ENCODE data around the gene SAPCD2. TPM values are rescaled to one million over a fixed set of nuclear protein-coding genes. Genes with fewer than 3 reads are reported as not detected.

SAPCD2 gene
- total RNA-seq, 4 donors from 2014 or later, result 8.2 to 13.6 (median 13.3) TPM

GRCh38 chr9:137109250-137110146 is 39.1 kb upstream of the SAPCD2 start:
- H3K36me3 ChIP-seq, result peaks cover 85% of the 10 kb centered on the region
- 79% methylated on average over 18 of the region's 34 CpGs for WGBS
- H3K4me1 ChIP-seq, result peaks cover 12% of the 10 kb centered on the region
- no peak overlapping the region for H3K4me3 ChIP-seq
- no peak overlapping the region for H3K27ac ChIP-seq
- H3K9me3 ChIP-seq, result no peaks in the 10 kb centered on the region
- DNase-seq (ENCODE audit: low spot score in 2 of 2), result no peak
- no peak for TF ChIP-seq CTCF (IDR thresholded peaks at IDR 0.05)
- TF ChIP-seq POLR2AphosphoS5 (IDR thresholded peaks at IDR 0.05), result no peak
- no peak for TF ChIP-seq POLR2A (IDR thresholded peaks at IDR 0.05)
- TF ChIP-seq EP300 (IDR thresholded peaks at IDR 0.05), result no peak
- H3K27me3 ChIP-seq, result no peaks in the 10 kb centered on the region

- H3K27ac ChIP-seq, result no peak overlapping the region
- DNase-seq (ENCODE audit: low spot score in 2 of 2), result no peak
- H3K27me3 ChIP-seq, result no peaks in the 10 kb centered on the region
- peaks cover 93% of the 10 kb centered on the region for H3K36me3 ChIP-seq
- no peak overlapping the region for H3K4me3 ChIP-seq
- H3K9me3 ChIP-seq, result no peaks in the 10 kb centered on the region
- peaks cover 6% of the 10 kb centered on the region for H3K4me1 ChIP-seq
- 89% methylated on average over 15 of the region's 29 CpGs for WGBS
- no peak for TF ChIP-seq EP300 (IDR thresholded peaks at IDR 0.05)
- no peak for TF ChIP-seq POLR2A (IDR thresholded peaks at IDR 0.05)
- no peak for TF ChIP-seq CTCF (IDR thresholded peaks at IDR 0.05)
- TF ChIP-seq POLR2AphosphoS5 (IDR thresholded peaks at IDR 0.05), result no peak
Measured at GRCh38 chr9:137108608-137109249, 38.4 kb upstream of the SAPCD2 start.

GRCh38 chr9:137107982-137108381 is 37.6 kb upstream of the SAPCD2 start:
- TF ChIP-seq CTCF (IDR thresholded peaks at IDR 0.05) (no peak), EP300 (IDR thresholded peaks at IDR 0.05) (no peak), POLR2AphosphoS5 (IDR thresholded peaks at IDR 0.05) (no peak), POLR2A (IDR thresholded peaks at IDR 0.05) (no peak)
- Histone ChIP-seq H3K27me3 (no peaks in the 10 kb centered on the region), H3K27ac (no peak overlapping the region), H3K36me3 (peaks cover 100% of the 10 kb centered on the region), H3K4me1 (no peaks in the 10 kb centered on the region), H3K4me3 (no peak overlapping the region), H3K9me3 (no peaks in the 10 kb centered on the region)
- 95% methylated on average over 10 of the region's 17 CpGs for WGBS
- no peak for DNase-seq (ENCODE audit: low spot score in 2 of 2)

GRCh38 chr9:137107312-137107921 is 37.1 kb upstream of the SAPCD2 start:
- TF ChIP-seq EP300 (IDR thresholded peaks at IDR 0.05), result no peak
- TF ChIP-seq POLR2A (IDR thresholded peaks at IDR 0.05), result no peak
- TF ChIP-seq CTCF (IDR thresholded peaks at IDR 0.05), result no peak
- TF ChIP-seq POLR2AphosphoS5 (IDR thresholded peaks at IDR 0.05), result no peak
- H3K36me3 ChIP-seq, result peaks cover 100% of the 10 kb centered on the region
- H3K9me3 ChIP-seq, result no peaks in the 10 kb centered on the region
- WGBS, result 93% methylated on average over 8 of the region's 27 CpGs
- H3K27ac ChIP-seq, result no peak overlapping the region
- H3K4me3 ChIP-seq, result no peak overlapping the region
- no peaks in the 10 kb centered on the region for H3K4me1 ChIP-seq
- H3K27me3 ChIP-seq, result no peaks in the 10 kb centered on the region
- DNase-seq (ENCODE audit: low spot score in 2 of 2), result no peak

Measured in suprapubic skin (tissue), 4 donors.